GM12891 (cell line): Measurements from ENCODE around the gene GNB5.
A peak's percentile ranks its signal among the peaks of the same experiment; 100 is the strongest.

Experiments used
- DNase-seq: peaks from one replicate; pipeline ENCODE4 v3.0.0; 2011; ENCODE audit warnings: low spot score; ENCODE audit not compliant: insufficient read length
- FAIRE-seq: peaks from 2 replicates; lab custom pipeline; 2011; peaks lifted over from hg19 to GRCh38; lab: Jason Lieb, UNC
- PAX5 ChIP-seq: IDR thresholded peaks from 2 replicates; pipeline ENCODE4 v1.6.1; 2011; ENCODE audit warnings: low read length, moderate library complexity, mild to moderate bottlenecking; ENCODE audit not compliant: insufficient read depth, severe bottlenecking
- POLR2A ChIP-seq: IDR thresholded peaks from 2 replicates; pipeline ENCODE4 v1.6.1; 2011; ENCODE audit warnings: low read depth, low read length, control low read depth
- POLR2AphosphoS5 ChIP-seq: IDR thresholded peaks from 2 replicates; pipeline ENCODE4 v1.6.1; 2011; ENCODE audit warnings: low read depth, low read length, control low read depth
- POU2F2 ChIP-seq: IDR thresholded peaks from 2 replicates; pipeline ENCODE4 v1.6.1; 2011; ENCODE audit warnings: low read depth, mild to moderate bottlenecking, control low read depth, low read length, moderate library complexity
- SPI1 ChIP-seq: IDR thresholded peaks from 2 replicates; pipeline ENCODE4 v1.6.1; 2011; ENCODE audit warnings: low read depth, low read length, control low read depth
- TAF1 ChIP-seq: IDR thresholded peaks from 2 replicates; pipeline ENCODE4 v1.6.1; 2011; ENCODE audit warnings: low read depth, low read length, control low read depth

Gene GNB5

GRCh38 chr15:52115598-52116427 is 75.4 kb downstream of the GNB5 start:
- TF ChIP-seq SPI1 (no peak), POU2F2 (no peak), TAF1 (no peak)
- DNase-seq (no peak), FAIRE-seq (peak; percentile 47)

GRCh38 chr15:52114261-52115055 is 76.7 kb downstream of the GNB5 start:
- no peak for DNase-seq
- FAIRE-seq = peak; percentile 31
- no peak for TF ChIP-seq POLR2AphosphoS5
- no peak for TF ChIP-seq SPI1
- TF ChIP-seq TAF1 = no peak
- no peak for TF ChIP-seq POU2F2
- no peak for TF ChIP-seq POLR2A
- TF ChIP-seq PAX5 = no peak

GRCh38 chr15:52113708-52114107 is 77.5 kb downstream of the GNB5 start:
- FAIRE-seq = no peak
- no peak for DNase-seq

GRCh38 chr15:52113235-52113634 is 78.0 kb downstream of the GNB5 start:
- FAIRE-seq (no peak), DNase-seq (no peak)
- TF ChIP-seq POLR2AphosphoS5 (no peak), PAX5 (no peak), TAF1 (no peak), SPI1 (no peak), POU2F2 (no peak), POLR2A (no peak)

More at GRCh38 chr15:52113708-52114107, 77.5 kb downstream of the GNB5 start:
- TF ChIP-seq PAX5 = no peak
- no peak for TF ChIP-seq SPI1

GRCh38 chr15:52112203-52112750 is 78.9 kb downstream of the GNB5 start:
- FAIRE-seq = peak; percentile 72
- peak; percentile 63 for DNase-seq
- TF ChIP-seq POLR2A = no peak
- TF ChIP-seq PAX5 = no peak
- TF ChIP-seq POLR2AphosphoS5 = 0 out of 2 replicates have a peak, but pooled peaks have one; percentile 21
- TF ChIP-seq TAF1 = no peak

- DNase-seq (no peak), FAIRE-seq (no peak)
- TF ChIP-seq POLR2A = peak; percentile 56
- 0 out of 2 replicates have a peak, but pooled peaks have one; percentile 11 for TF ChIP-seq POLR2AphosphoS5
- TF ChIP-seq POU2F2 = peak; percentile 4; the same call in 1 of the 2 replicates
- TF ChIP-seq SPI1 = no peak
- TF ChIP-seq PAX5 = no peak
- TF ChIP-seq TAF1 = no peak; the same call in 1 of the 2 replicates
Measured at GRCh38 chr15:52111517-52112202, 79.5 kb downstream of the GNB5 start.

GRCh38 chr15:52109559-52110451 is 81.4 kb downstream of the GNB5 start:
- no peak for DNase-seq

GRCh38 chr15:52107238-52107637 is 84.0 kb downstream of the GNB5 start:
- TF ChIP-seq PAX5 (no peak), POLR2AphosphoS5 (no peak), POU2F2 (no peak), SPI1 (no peak), TAF1 (no peak), POLR2A (no peak)
- no peak for DNase-seq
- FAIRE-seq = no peak

More at GRCh38 chr15:52109559-52110451, 81.4 kb downstream of the GNB5 start:
- TF ChIP-seq POLR2A (no peak; the same call in 1 of the 2 replicates), POLR2AphosphoS5 (peak; percentile 15; the same call in 1 of the 2 replicates), TAF1 (no peak; the same call in 1 of the 2 replicates), PAX5 (peak; percentile 88), POU2F2 (peak; percentile 91; the same call in 1 of the 2 replicates), SPI1 (no peak)
- peak; percentile 57 for FAIRE-seq
